H1 (cell line): ENCODE results near the gene CACNA2D3. TPM values are rescaled to one million over a fixed set of nuclear protein-coding genes. Genes with fewer than 3 reads are reported as not detected.

Experiments used
- CTCF ChIA-PET: fragments of 300-600 bp; sonication (Branson Sonifier 250); formaldehyde crosslinking; loops from one replicate; lab custom pipeline; 2021; ENCODE audit not compliant: partially characterized antibody; lab: Charles Lee
- POLR2A ChIA-PET: fragments of 300-600 bp; sonication (Branson Sonifier 250); formaldehyde crosslinking; loops from one replicate; lab custom pipeline; 2021; ENCODE audit warnings: inconsistent platforms; ENCODE audit not compliant: partially characterized antibody; lab: Charles Lee
- DNase-seq, 2 experiments: peaks; one replicate each; pipeline versions ENCODE4 v3.0.0 to v3.0.0-alpha.2; 2010 to 2022; ENCODE audit warnings: low spot score in 2 of 2, low read depth in 1 of 2, mixed read lengths in 1 of 2
- FAIRE-seq: peaks from 2 replicates; lab custom pipeline; 2011; peaks lifted over from hg19 to GRCh38; lab: Jason Lieb, UNC
- H2AFZ ChIP-seq: 2 replicates; pipeline ENCODE4 v1.8.1; 2012; ENCODE audit warnings: low read length, inconsistent platforms
- H2AK5ac ChIP-seq: 2 replicates; pipeline ENCODE4 v1.6.1; 2013; ENCODE audit warnings: low read depth, low read length
- H2BK120ac ChIP-seq: replicated peaks from 2 replicates; pipeline ENCODE3; 2013; ENCODE audit warnings: low read depth, low read length, inconsistent platforms
- H2BK12ac ChIP-seq: 2 replicates; pipeline ENCODE4 v1.6.1; 2013; ENCODE audit warnings: low read depth, low read length
- H2BK15ac ChIP-seq: 2 replicates; pipeline ENCODE4 v1.6.1; 2013; ENCODE audit warnings: low read length
- H2BK20ac ChIP-seq: 2 replicates; pipeline ENCODE4 v1.6.1; 2013; ENCODE audit warnings: low read length
- H2BK5ac ChIP-seq: 2 replicates; pipeline ENCODE4 v1.6.1; 2013; ENCODE audit warnings: low read depth, low read length
- H3K14ac ChIP-seq: 2 replicates; pipeline ENCODE4 v1.6.1; 2013; ENCODE audit warnings: inconsistent platforms; ENCODE audit not compliant: insufficient read length
- H3K18ac ChIP-seq: 2 replicates; pipeline ENCODE4 v1.6.1; 2013; ENCODE audit warnings: low read length; ENCODE audit errors: extremely low read depth
- H3K23ac ChIP-seq: 2 replicates; pipeline ENCODE4 v1.6.1; 2013; ENCODE audit warnings: inconsistent platforms; ENCODE audit not compliant: insufficient read length
- H3K23me2 ChIP-seq: 2 replicates; pipeline ENCODE4 v1.6.1; 2013; ENCODE audit warnings: low read depth, low read length
- H3K27ac ChIP-seq: 2 replicates; pipeline ENCODE4 v1.6.1; 2011; ENCODE audit warnings: low read depth, low read length, inconsistent platforms
- H3K27me3 ChIP-seq, 4 experiments: replicated peaks in 1 of 4; 1 replicate in 1 of 4; 2 replicates in 3 of 4; pipeline versions ENCODE4 v1.6.1 to v1.8.1; 2011 to 2013; ENCODE audit warnings: low read length in 3 of 4, mild to moderate bottlenecking in 3 of 4, inconsistent platforms in 2 of 4, mixed read lengths in 2 of 4, moderate library complexity in 1 of 4; ENCODE audit not compliant: control insufficient read depth in 3 of 4, insufficient read depth in 3 of 4; ENCODE audit errors: extremely low read depth in 1 of 4
- H3K36me3 ChIP-seq, 4 experiments: 2 replicates each; pipeline versions ENCODE4 v1.6.1 to v1.8.1; 2011 to 2013; ENCODE audit warnings: mild to moderate bottlenecking in 4 of 4, low read length in 3 of 4, moderate library complexity in 2 of 4, control low read depth in 1 of 4, inconsistent platforms in 1 of 4; ENCODE audit not compliant: insufficient read depth in 4 of 4, control insufficient read depth in 2 of 4
- H3K4ac ChIP-seq: replicated peaks from 2 replicates; pipeline ENCODE3; 2013; ENCODE audit warnings: low read length, low read depth, mixed read lengths, inconsistent platforms; ENCODE audit not compliant: insufficient read length
- H3K4me1 ChIP-seq, 4 experiments: replicated peaks in 1 of 4; 1 replicate in 1 of 4; 2 replicates in 3 of 4; pipeline versions ENCODE4 v1.6.1 to v1.8.1; 2011 to 2013; ENCODE audit warnings: low read length in 3 of 4, inconsistent platforms in 2 of 4, mixed read lengths in 1 of 4; ENCODE audit not compliant: insufficient read depth in 4 of 4, control insufficient read depth in 3 of 4
- H3K4me2 ChIP-seq, 2 experiments: 2 replicates each; pipeline versions ENCODE4 v1.6.1 to v1.8.1; 2011 to 2013; ENCODE audit warnings: low read depth in 2 of 2, low read length in 2 of 2, control low read depth in 1 of 2, inconsistent platforms in 1 of 2, mild to moderate bottlenecking in 1 of 2; ENCODE audit not compliant: insufficient read depth in 1 of 2
- H3K4me3 ChIP-seq, 4 experiments: fragments of 200-600, 300-600 bp in 1 of 4; sonication (generic), shearing (Covaris generic), sonication (Bioruptor Twin) in 1 of 4; 2 replicates each; pipeline versions ENCODE4 v1.5.1 to v1.8.1; 2011 to 2016; ENCODE audit warnings: low read length in 4 of 4, low read depth in 3 of 4, control low read depth in 2 of 4, inconsistent platforms in 2 of 4, mild to moderate bottlenecking in 2 of 4, mixed read lengths in 1 of 4, moderate library complexity in 1 of 4; ENCODE audit not compliant: insufficient read depth in 2 of 4; ENCODE audit errors: extremely low read depth in 1 of 4
- H3K56ac ChIP-seq: replicated peaks from 2 replicates; pipeline ENCODE3; 2013; ENCODE audit warnings: low read depth, mild to moderate bottlenecking, mixed read lengths, low read length, inconsistent platforms; ENCODE audit not compliant: insufficient read length
- H3K79me1 ChIP-seq: 2 replicates; pipeline ENCODE4 v1.6.1; 2013; ENCODE audit warnings: low read depth, low read length, control low read depth
- H3K79me2 ChIP-seq, 2 experiments: 2 replicates each; pipeline versions ENCODE4 v1.6.1 to v1.8.1; 2012 to 2013; ENCODE audit warnings: low read length in 2 of 2, mild to moderate bottlenecking in 2 of 2, inconsistent platforms in 1 of 2; ENCODE audit not compliant: insufficient read depth in 2 of 2, control insufficient read depth in 1 of 2
- H3K9ac ChIP-seq, 4 experiments: replicated peaks in 1 of 4; 1 replicate in 1 of 4; 2 replicates in 3 of 4; pipeline versions ENCODE4 v1.6.1 to v1.8.1; 2011 to 2013; ENCODE audit warnings: low read depth in 3 of 4, low read length in 3 of 4, control low read depth in 2 of 4, mild to moderate bottlenecking in 2 of 4, moderate library complexity in 2 of 4, inconsistent platforms in 1 of 4; ENCODE audit errors: extremely low read depth in 1 of 4
- H3K9me3 ChIP-seq, 2 experiments: 2 replicates each; pipeline versions ENCODE4 v1.6.1 to v1.8.1; 2012 to 2013; ENCODE audit warnings: mild to moderate bottlenecking in 2 of 2, moderate library complexity in 2 of 2, control low read depth in 1 of 2, inconsistent platforms in 1 of 2, low read depth in 1 of 2, low read length in 1 of 2, mixed read lengths in 1 of 2; ENCODE audit not compliant: insufficient read depth in 2 of 2
- H4K20me1 ChIP-seq, 2 experiments: replicated peaks in 1 of 2; 2 replicates each; pipeline versions ENCODE3 to v1.8.1; 2011 to 2013; ENCODE audit warnings: inconsistent platforms in 2 of 2, low read length in 2 of 2, mild to moderate bottlenecking in 1 of 2; ENCODE audit not compliant: insufficient read depth in 2 of 2, control insufficient read depth in 1 of 2
- H4K5ac ChIP-seq: 2 replicates; pipeline ENCODE4 v1.6.1; 2013; ENCODE audit warnings: low read length, low read depth, mixed read lengths, inconsistent platforms; ENCODE audit not compliant: insufficient read length
- H4K8ac ChIP-seq: 2 replicates; pipeline ENCODE4 v1.8.0; 2013; ENCODE audit warnings: mild to moderate bottlenecking, moderate library complexity, low read length, inconsistent platforms; ENCODE audit not compliant: insufficient read depth; ENCODE audit errors: extremely low read depth
- H4K91ac ChIP-seq: replicated peaks from 2 replicates; pipeline ENCODE3; 2013; ENCODE audit warnings: low read length, mixed read lengths, inconsistent platforms; ENCODE audit not compliant: insufficient read length
- CREB1 ChIP-seq: IDR thresholded peaks from 2 replicates; pipeline ENCODE4 v1.6.1; 2012; ENCODE audit warnings: inconsistent platforms
- CTBP2 ChIP-seq: IDR thresholded peaks from 2 replicates; pipeline ENCODE4 v1.7.0; 2011; ENCODE audit warnings: borderline replicate concordance, mild to moderate bottlenecking, moderate library complexity, mixed read lengths, low read length; ENCODE audit not compliant: insufficient read depth, insufficient read length
- EGR1 ChIP-seq: IDR thresholded peaks from 2 replicates; pipeline ENCODE4 v1.6.1; 2011; ENCODE audit warnings: low read depth, low read length, borderline replicate concordance
- MAFK ChIP-seq: IDR thresholded peaks from 2 replicates; pipeline ENCODE4 v1.6.1; 2012; ENCODE audit warnings: low read depth, mild to moderate bottlenecking, improper control_type of control experiment, low read length
- NRF1 ChIP-seq: IDR thresholded peaks from 2 replicates; pipeline ENCODE4 v1.6.1; 2011; ENCODE audit warnings: mild to moderate bottlenecking, low read depth, low read length, improper control_type of control experiment
- POU5F1 ChIP-seq: IDR thresholded peaks from 2 replicates; pipeline ENCODE4 v1.6.1; 2011; ENCODE audit warnings: low read depth, mild to moderate bottlenecking, low read length, moderate library complexity
- RBBP5 ChIP-seq: IDR thresholded peaks from 2 replicates; pipeline ENCODE4 v1.7.1; 2012; ENCODE audit warnings: low read depth, mild to moderate bottlenecking, inconsistent platforms, low read length, moderate library complexity, borderline replicate concordance
- RNF2 ChIP-seq: fragments of 200-900, 300-1000 bp; sonication (generic); IDR thresholded peaks from 2 replicates; pipeline ENCODE4 v1.7.1; 2016; ENCODE audit warnings: borderline replicate concordance, low read depth, mild to moderate bottlenecking, antibody characterized with exemption, low read length; ENCODE audit not compliant: poor library complexity, severe bottlenecking; ENCODE audit errors: missing control alignments
- TAF7 ChIP-seq: optimal IDR thresholded peaks from 2 replicates; pipeline ENCODE3; 2011; ENCODE audit warnings: low read depth, mild to moderate bottlenecking, inconsistent platforms, low read length, moderate library complexity, borderline replicate concordance
- TBP ChIP-seq: IDR thresholded peaks from 2 replicates; pipeline ENCODE4 v1.6.1; 2011; ENCODE audit warnings: low read depth, low read length, improper control_type of control experiment
- WGBS, 2 experiments: shearing (Covaris generic) in 1 of 2; methylation state at CpG; one replicate each; pipeline versions ENCODE4 v1.1.6 to v1.1.7; 2013 to 2015; ENCODE audit warnings: low lambda C conversion rate in 2 of 2, mixed read lengths in 2 of 2, inconsistent platforms in 1 of 2, low coverage in 1 of 2, missing lambda C conversion rate in 1 of 2; ENCODE audit not compliant: insufficient replicate concordance in 2 of 2, insufficient coverage in 1 of 2, insufficient read length in 1 of 2; ENCODE audit errors: extremely low coverage in 1 of 2, missing lambda C conversion rate in 1 of 2; 5-methylcytosine and 5-hydroxymethylcytosine counted together
- polyA plus RNA-seq, 7 experiments: library from polyadenylated mRNA; depleted of rRNA in 3 of 7; stranded (reverse) in 5 of 7; unstranded in 2 of 7; fragments of >200 nt in 5 of 7; fragments of 200-250 nt in 2 of 7; gene quantifications; 1 replicate in 5 of 7; 2 replicates in 1 of 7; 4 replicates in 1 of 7; pipeline versions ENCODE4 v1.2.1 to v1.2.3, GENCODE V29; 2011 to 2013; ENCODE audit warnings: missing spikeins in 2 of 7, mixed read lengths in 2 of 7
- total RNA-seq: library from RNA; stranded (reverse); fragmentation: NEBNext Ultra II Directional; extraction: Animal tissue kit (Norgen Biotek cat#: 25700); gene quantifications from 2 replicates; pipeline ENCODE4 v1.2.1, GENCODE V29; 2021
- TF ChIP-seq, protein P1 (sequence below), 3 experiments: IDR thresholded peaks; 1 replicate in 2 of 3; 2 replicates in 1 of 3; pipeline versions ENCODE4 v1.5.1 to v1.6.1; 2011; ENCODE audit warnings: low read length in 3 of 3, mild to moderate bottlenecking in 3 of 3, inconsistent platforms in 2 of 3, low read depth in 1 of 3, moderate library complexity in 1 of 3; ENCODE audit not compliant: insufficient read depth in 1 of 3; ENCODE audit errors: control extremely low read depth in 1 of 3

Gene CACNA2D3
- total and polyA plus RNA-seq, 2 of the 8 experiments (the other 6 are each of a cell fraction or from before 2014, with no cell fraction given): 1.5 to 1.8 TPM

DNA sequence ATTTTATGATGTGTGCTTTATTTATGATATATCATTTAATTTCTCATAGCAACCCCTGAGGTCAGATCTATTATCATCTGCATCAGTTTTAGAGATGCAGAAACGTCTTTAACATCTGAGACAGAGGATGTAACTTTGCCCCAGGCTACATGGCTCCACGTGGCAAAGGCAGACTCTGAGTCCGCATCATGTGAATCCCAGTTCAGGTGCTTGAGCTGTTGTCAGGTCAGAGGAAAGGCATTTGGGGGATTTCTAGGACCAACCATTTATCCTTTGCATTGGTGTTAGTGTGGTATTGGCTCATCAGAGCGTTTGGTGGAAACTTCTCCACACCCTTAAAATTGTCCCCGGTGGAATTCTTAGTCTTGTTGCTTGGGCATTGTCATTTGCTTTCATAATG, 10.8 kb downstream of the CACNA2D3 start:
- no peak overlapping the region for H2BK120ac ChIP-seq
- H3K27me3 ChIP-seq: no peaks in the 10 kb centered on the region
- FAIRE-seq (no peak), DNase-seq (no peak)
- H3K23ac ChIP-seq: no peak overlapping the region
- H3K4me2 ChIP-seq: no peak overlapping the region
- H3K9me3 ChIP-seq: no peaks in the 10 kb centered on the region
- no peaks in the 10 kb centered on the region; a peak in 1 of 8 replicates for H3K36me3 ChIP-seq
- no peak overlapping the region for H3K9ac ChIP-seq
- no peak overlapping the region for H3K4ac ChIP-seq
- no peak overlapping the region for H2AK5ac ChIP-seq
- H3K79me1 ChIP-seq: no peaks in the 10 kb centered on the region; the same call in 1 of the 2 replicates
- H2BK20ac ChIP-seq: no peak overlapping the region
- H4K20me1 ChIP-seq: no peaks in the 10 kb centered on the region
- H3K56ac ChIP-seq: no peak overlapping the region
- no peak overlapping the region for H3K27ac ChIP-seq
- H4K8ac ChIP-seq: no peak overlapping the region
- ChIA-PET POLR2A (no interaction called here), CTCF (interaction anchor here (2.2 to 5.6 kb wide), 3 partner anchors 13 to 194 kb away, joined by 5 to 33 read pairs (median 27); no protein-coding TSS in a partner anchor)
- no peaks in the 10 kb centered on the region for H3K23me2 ChIP-seq
- H2BK5ac ChIP-seq: no peak overlapping the region
- H2BK12ac ChIP-seq: no peak overlapping the region
- no peak overlapping the region for H2BK15ac ChIP-seq
- H3K79me2 ChIP-seq: no peaks in the 10 kb centered on the region
- 91% methylated on average over 5 of the region's 5 CpGs; no CpG with 5 or more reads in 1 of the 2 experiments for WGBS, 2 experiments
- H4K91ac ChIP-seq: no peak overlapping the region
- no peak overlapping the region for H2AFZ ChIP-seq
- no peak overlapping the region for H3K18ac ChIP-seq
- H4K5ac ChIP-seq: no peak overlapping the region
- H3K4me1 ChIP-seq: peaks cover 0 to 7% (median 3%) of the 10 kb centered on the region in 4 experiments; a peak in 2 of 7 replicates
- no peak overlapping the region for H3K4me3 ChIP-seq
- no peak overlapping the region for H3K14ac ChIP-seq
- TF ChIP-seq POU5F1: no peak
- TF ChIP-seq TBP: no peak
- TF ChIP-seq MAFK: no peak
- no peak for TF ChIP-seq CTBP2
- TF ChIP-seq EGR1: no peak
- no peak for TF ChIP-seq CREB1
- TF ChIP-seq, protein P1, sequence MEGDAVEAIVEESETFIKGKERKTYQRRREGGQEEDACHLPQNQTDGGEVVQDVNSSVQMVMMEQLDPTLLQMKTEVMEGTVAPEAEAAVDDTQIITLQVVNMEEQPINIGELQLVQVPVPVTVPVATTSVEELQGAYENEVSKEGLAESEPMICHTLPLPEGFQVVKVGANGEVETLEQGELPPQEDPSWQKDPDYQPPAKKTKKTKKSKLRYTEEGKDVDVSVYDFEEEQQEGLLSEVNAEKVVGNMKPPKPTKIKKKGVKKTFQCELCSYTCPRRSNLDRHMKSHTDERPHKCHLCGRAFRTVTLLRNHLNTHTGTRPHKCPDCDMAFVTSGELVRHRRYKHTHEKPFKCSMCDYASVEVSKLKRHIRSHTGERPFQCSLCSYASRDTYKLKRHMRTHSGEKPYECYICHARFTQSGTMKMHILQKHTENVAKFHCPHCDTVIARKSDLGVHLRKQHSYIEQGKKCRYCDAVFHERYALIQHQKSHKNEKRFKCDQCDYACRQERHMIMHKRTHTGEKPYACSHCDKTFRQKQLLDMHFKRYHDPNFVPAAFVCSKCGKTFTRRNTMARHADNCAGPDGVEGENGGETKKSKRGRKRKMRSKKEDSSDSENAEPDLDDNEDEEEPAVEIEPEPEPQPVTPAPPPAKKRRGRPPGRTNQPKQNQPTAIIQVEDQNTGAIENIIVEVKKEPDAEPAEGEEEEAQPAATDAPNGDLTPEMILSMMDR (IDR thresholded peaks at IDR 0.05; ENCODE audit: control extremely low read depth in 1 of 3, insufficient read depth in 1 of 3, low read depth in 1 of 3, low read length in 3 of 3): no peak
- TF ChIP-seq NRF1: no peak
- no peak for TF ChIP-seq TAF7
- no peak for TF ChIP-seq RBBP5
- TF ChIP-seq RNF2: no peak
